GM19372 (cell line): ENCODE results near the gene PHF12.
"Not testable (repeated sequence)": the region's sequence is repeated elsewhere in the genome, so short reads cannot be mapped to it uniquely, and the experiment has no call there.

ENCODE experiments used
- ATAC-seq: cut with Tn5 transposase; IDR thresholded peaks from one replicate; pipeline ENCODE4 v1.9.1; 2021; ENCODE audit warnings: mild to moderate bottlenecking, low read depth, moderate library complexity; ENCODE audit not compliant: unreplicated experiment

PHF12 gene

DNA sequence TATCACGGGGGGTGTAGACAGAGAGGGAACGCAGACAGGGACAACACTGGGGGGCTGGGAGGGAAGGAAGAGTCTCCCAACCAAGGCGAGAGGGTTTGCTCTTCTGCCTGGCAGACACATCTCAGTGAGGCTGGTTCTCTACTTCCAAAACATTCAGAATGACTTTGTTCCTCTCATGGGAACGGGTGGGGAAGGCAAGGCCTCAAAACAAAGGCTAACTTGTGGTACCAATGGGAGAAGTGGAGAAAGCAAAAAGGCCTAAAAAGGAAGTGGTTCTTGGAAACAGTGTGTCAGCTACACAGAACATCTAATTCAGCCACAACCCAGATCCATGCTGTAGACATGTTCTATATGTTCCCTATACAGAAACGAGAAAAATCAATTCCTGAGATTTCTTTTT, 61.3 kb downstream of the PHF12 start:
- ATAC-seq: no peak

- ATAC-seq: no peak
These were observed 62.5 kb downstream of the PHF12 start for GRCh38 chr17:28888832-28889231.

- ATAC-seq: no peak
These were observed 63.3 kb downstream of the PHF12 start for GRCh38 chr17:28887871-28888471.

- ATAC-seq: no peak
These were observed 65.4 kb downstream of the PHF12 start for GRCh38 chr17:28885951-28886350.

GRCh38 chr17:28885363-28885762, 66.0 kb downstream of the PHF12 start:
- ATAC-seq: no peak

DNA sequence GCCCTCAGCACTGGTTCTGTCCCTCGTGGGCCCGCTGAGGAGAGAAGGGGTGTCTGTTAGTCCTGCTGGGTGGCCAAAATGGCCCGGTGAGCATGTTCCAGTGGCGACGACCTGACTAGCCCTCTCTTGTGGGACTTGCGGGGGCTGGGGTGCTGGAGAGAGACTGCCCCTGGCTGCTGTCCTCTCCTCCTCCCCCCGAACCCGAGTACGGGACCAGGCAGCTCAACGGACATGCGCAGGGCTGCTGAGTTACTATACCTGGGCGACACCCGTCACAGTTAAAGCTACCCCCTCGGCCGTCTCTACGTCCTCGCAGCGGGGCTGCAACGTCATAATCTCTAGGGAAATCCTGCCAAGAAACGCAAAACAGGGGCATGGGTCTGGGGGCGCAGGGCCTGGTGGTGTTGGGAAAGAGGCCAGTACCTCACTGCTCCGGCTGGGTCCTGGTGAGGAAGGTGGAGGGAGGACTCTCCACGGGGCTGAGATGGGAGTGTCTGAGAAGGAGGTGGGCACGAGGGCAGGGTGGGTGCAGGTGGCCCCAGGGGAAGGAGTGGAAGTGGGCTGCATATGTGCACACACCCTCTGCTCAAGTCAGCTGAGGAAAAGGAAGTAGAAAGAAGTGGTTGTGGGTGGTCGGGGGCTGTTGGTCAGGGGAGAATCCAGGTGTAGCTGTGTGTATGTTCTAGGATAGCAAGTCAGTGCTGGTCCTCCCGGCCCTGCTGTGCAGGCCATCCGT, 67.2 kb downstream of the PHF12 start:
- ATAC-seq: no peak

- ATAC-seq: no peak
These were observed 69.0 kb downstream of the PHF12 start for GRCh38 chr17:28882154-28882895.

GRCh38 chr17:28881533-28882056, 69.7 kb downstream of the PHF12 start:
- no peak for ATAC-seq

GRCh38 chr17:28880572-28880945, 70.8 kb downstream of the PHF12 start:
- no peak for ATAC-seq

DNA sequence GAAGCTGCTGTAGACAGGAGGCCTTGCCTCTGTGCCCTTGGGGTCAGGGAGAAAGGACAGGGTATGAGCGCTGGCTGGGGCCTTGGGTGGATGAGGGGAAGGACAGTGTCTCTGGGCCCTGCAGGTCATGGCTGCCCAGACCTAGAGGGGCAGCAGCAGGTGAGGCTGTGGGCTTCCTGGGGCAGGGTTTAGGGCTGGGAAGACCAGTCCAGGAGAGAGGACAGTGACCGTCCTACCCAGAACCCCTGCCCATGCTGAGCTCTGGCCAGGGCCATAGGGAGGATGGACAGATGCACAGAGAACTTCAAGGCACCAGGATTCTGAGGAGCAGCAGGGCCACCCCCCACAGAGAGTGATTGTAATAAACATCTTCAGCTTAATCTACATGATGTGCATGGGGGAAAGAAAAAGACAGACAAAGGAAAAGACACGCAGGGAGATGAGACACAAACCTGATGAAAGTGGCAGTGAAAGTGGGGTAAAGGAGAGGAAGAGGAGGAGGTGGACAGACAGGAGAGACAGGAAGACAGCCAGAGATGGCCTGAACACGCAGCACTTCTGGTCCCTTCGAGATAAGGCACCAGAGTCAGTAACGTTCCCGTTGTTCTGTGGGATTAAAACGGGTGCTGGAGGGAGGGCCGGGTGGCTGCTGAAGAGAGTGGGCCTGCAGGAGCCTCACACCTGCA, 71.3 kb downstream of the PHF12 start:
- ATAC-seq: no peak

- ATAC-seq: no peak
These were observed 72.3 kb downstream of the PHF12 start for GRCh38 chr17:28878981-28879380.

DNA sequence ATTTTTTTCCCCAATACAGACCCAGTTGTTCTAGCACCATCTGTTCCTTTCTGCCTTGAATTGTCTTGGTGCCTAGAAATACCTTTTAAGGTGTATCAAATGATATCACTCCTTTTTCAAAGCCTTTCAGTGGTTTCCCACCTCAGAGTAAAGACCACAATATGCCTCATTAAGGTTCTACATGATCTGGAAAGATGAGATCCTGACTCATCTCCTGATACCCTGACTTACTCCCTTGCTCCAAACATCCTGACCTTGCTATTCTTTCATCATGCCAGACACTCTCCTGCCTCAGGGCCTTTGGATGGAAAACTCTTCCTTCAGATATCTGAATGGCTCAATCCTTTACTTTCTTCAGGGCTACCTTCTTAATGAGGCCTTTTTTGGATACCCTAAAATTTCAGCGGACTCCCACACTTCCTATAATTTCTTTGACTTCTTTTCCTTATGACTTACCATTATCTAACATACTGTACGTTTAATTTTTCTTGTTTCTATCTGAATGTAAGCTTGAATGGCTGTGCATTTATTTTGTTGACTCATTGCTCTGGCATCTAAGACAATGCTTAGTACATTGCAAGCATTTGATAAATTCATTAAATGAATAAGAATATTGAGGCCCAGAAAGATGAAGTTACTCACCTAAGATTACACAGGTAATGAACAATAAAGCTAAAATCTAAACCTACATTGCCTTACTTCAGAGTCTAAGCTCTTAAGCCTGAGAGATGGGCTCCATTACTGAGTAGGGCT, 73.0 kb downstream of the PHF12 start:
- ATAC-seq: no peak

- not testable (repeated sequence) for ATAC-seq
These were observed 74.1 kb downstream of the PHF12 start for GRCh38 chr17:28877150-28877711.

DNA sequence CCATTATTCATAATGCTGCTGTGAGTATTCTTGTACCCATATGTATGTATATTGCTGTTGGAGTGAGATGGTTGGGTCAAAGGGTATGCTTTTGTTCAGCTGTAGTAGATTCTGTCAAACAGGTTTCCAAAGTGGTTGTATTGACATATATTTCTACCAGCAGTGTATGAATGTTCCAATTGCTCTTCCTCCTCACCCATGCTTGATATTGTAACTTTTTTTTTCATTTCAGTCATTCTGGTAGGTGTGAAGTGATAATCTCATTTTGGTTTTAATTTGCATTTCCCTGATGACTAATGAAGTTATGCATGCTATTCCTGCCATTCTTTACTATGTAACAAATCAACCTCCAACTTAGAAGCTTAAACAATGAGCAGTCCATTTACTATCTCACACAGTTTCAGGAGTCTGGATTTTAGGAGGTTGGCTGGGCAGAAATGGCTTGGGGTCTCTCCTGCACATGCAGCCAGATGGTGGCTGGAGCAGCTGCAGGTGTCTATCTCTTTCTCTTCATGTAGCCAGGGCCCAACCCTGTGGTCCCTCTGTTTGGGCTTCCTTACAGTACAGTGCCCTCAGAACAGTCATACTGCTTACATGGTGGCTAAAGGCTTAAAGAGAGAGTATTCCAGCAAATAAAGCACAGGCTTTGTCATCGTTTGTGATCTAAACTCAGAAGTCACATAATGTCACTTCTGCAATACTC, 75.3 kb downstream of the PHF12 start:
- ATAC-seq: no peak

DNA sequence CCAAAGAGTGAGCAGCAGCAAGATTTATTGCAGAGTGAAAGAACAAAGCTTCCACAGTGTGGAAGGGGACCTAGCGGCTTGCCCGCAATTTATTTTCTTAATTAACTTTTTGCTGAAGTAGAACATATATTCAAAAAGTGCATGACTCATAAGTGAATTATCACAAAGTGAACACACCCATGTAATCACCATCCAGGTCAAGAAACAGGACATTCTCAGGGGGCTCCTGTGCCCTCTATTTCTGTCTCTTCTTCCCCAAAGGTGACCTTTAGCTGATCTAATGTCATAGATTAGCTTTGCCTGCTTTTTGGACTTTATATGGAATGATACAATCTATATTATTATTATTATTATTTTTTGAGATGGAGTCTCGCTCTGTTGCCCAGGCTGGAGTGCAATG, 76.6 kb downstream of the PHF12 start:
- ATAC-seq: no peak

DNA sequence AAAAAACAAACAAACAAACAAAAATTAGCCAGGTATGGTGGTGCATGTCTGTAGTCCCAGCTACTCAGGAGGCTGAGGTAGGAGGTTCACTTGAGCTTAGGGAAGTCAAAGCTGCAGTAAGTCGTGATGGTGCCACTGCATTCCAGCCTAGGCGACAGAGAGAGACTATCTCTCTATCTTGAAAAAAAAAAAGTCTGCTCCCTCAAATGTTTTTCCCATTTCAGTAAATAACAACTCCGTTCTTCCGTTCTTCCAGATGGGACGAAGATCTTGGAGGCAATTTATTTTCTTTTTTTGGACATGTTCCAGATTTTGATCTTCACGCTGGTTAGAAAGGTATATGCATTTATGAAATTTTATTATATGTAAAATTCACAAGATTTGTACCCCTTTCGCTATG, 77.5 kb downstream of the PHF12 start:
- ATAC-seq: no peak

- ATAC-seq: peak; percentile 97
These were observed 80.2 kb downstream of the PHF12 start for GRCh38 chr17:28871056-28871579.

GRCh38 chr17:28867276-28867675, 84.0 kb downstream of the PHF12 start:
- no peak for ATAC-seq
